Osteocyte (in vitro differentiated cells): ENCODE measurements around the gene ZSCAN1. TPM values are rescaled to one million over a fixed set of nuclear protein-coding genes. Genes with fewer than 3 reads are reported as not detected.

ENCODE experiments used
- DNase-seq: peaks from one replicate; pipeline ENCODE4 v3.0.0; 2021; ENCODE audit warnings: mixed read lengths; ENCODE audit not compliant: unreplicated experiment; ENCODE audit errors: extremely low spot score
- H3K27ac Mint-ChIP-seq: one replicate; pipeline ENCODE4 v1.8.0; 2021; ENCODE audit warnings: mild to moderate bottlenecking, mixed read lengths; ENCODE audit not compliant: unreplicated experiment
- H3K27me3 Mint-ChIP-seq: one replicate; pipeline ENCODE4 v1.8.0; 2021; ENCODE audit warnings: mixed read lengths; ENCODE audit not compliant: unreplicated experiment
- H3K36me3 Mint-ChIP-seq: one replicate; pipeline ENCODE4 v1.8.0; 2021; ENCODE audit warnings: mixed read lengths; ENCODE audit not compliant: unreplicated experiment
- H3K4me1 Mint-ChIP-seq: one replicate; pipeline ENCODE4 v1.8.0; 2021; ENCODE audit warnings: mixed read lengths; ENCODE audit not compliant: unreplicated experiment
- H3K4me3 Mint-ChIP-seq: one replicate; pipeline ENCODE4 v1.8.0; 2021; ENCODE audit warnings: mild to moderate bottlenecking, moderate library complexity, mixed read lengths; ENCODE audit not compliant: unreplicated experiment
- H3K9me3 Mint-ChIP-seq: one replicate; pipeline ENCODE4 v1.8.0; 2021; ENCODE audit warnings: mixed read lengths; ENCODE audit not compliant: unreplicated experiment
- CTCF ChIP-seq: fragments of 200-600 bp; sonication (generic); IDR thresholded peaks from 2 replicates; pipeline ENCODE4 v1.5.0; 2021; ENCODE audit warnings: antibody characterized with exemption, mild to moderate bottlenecking, moderate library complexity
- total RNA-seq: library from RNA; stranded (reverse); gene quantifications from 2 replicates; pipeline ENCODE4 v1.2.1, GENCODE V29; 2021

The ZSCAN1 gene
- total RNA-seq, 1 donor from 2014 or later, result not detected

GRCh38 chr19:58040751-58041525 is 7.1 kb downstream of the ZSCAN1 start:
- H3K4me3 Mint-ChIP-seq, result no peak overlapping the region
- no peak for TF ChIP-seq CTCF
- no peaks in the 10 kb centered on the region for H3K4me1 Mint-ChIP-seq
- H3K9me3 Mint-ChIP-seq, result peaks cover 14% of the 10 kb centered on the region
- no peak overlapping the region for H3K27ac Mint-ChIP-seq
- no peaks in the 10 kb centered on the region for H3K36me3 Mint-ChIP-seq
- DNase-seq, result no peak
- H3K27me3 Mint-ChIP-seq, result no peaks in the 10 kb centered on the region

GRCh38 chr19:58042495-58043340 is 8.9 kb downstream of the ZSCAN1 start:
- Mint-ChIP-seq H3K4me3 (no peak overlapping the region), H3K9me3 (peaks cover 10% of the 10 kb centered on the region), H3K4me1 (no peaks in the 10 kb centered on the region), H3K27ac (no peak overlapping the region), H3K27me3 (no peaks in the 10 kb centered on the region), H3K36me3 (no peaks in the 10 kb centered on the region)
- no peak for TF ChIP-seq CTCF
- no peak for DNase-seq

GRCh38 chr19:58044391-58044790 is 10.6 kb downstream of the ZSCAN1 start:
- Mint-ChIP-seq H3K4me1 (no peaks in the 10 kb centered on the region), H3K4me3 (no peak overlapping the region), H3K27ac (no peak overlapping the region), H3K27me3 (no peaks in the 10 kb centered on the region), H3K36me3 (no peaks in the 10 kb centered on the region), H3K9me3 (peaks cover 20% of the 10 kb centered on the region)
- DNase-seq, result no peak
- no peak for TF ChIP-seq CTCF

GRCh38 chr19:58044886-58045285 is 11.1 kb downstream of the ZSCAN1 start:
- Mint-ChIP-seq H3K4me3 (no peak overlapping the region), H3K4me1 (no peaks in the 10 kb centered on the region), H3K27me3 (no peaks in the 10 kb centered on the region), H3K36me3 (no peaks in the 10 kb centered on the region), H3K27ac (no peak overlapping the region), H3K9me3 (peaks cover 25% of the 10 kb centered on the region)
- TF ChIP-seq CTCF, result no peak
- no peak for DNase-seq
